GM21528 (cell line): ENCODE data around the gene MTHFSD.

Source experiments
- ATAC-seq: cut with Tn5 transposase; IDR thresholded peaks from one replicate; pipeline ENCODE4 v1.9.1; 2021; ENCODE audit warnings: mild to moderate bottlenecking, moderate library complexity; ENCODE audit not compliant: unreplicated experiment, low FRiP score

The MTHFSD gene

DNA sequence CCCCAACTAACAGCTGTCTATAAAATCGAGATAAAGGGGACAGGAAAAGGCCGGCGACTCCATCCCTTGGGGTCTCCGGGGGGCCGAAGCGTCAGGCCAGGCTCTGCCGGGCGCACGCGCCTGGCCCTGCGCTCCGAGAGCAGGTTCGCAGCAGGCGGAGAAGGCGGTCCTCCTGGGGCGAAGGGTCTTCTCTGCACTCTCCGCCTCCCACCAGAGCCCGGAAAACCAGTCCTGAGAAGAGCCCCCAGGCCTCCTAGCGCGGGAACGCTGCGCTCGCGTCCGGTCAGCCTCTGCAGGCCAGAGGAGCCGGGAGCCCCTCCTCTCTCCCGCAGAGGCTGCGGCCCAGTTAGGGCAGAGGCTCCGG lies 39.6 kb downstream of the MTHFSD start:
- no peak for ATAC-seq

DNA sequence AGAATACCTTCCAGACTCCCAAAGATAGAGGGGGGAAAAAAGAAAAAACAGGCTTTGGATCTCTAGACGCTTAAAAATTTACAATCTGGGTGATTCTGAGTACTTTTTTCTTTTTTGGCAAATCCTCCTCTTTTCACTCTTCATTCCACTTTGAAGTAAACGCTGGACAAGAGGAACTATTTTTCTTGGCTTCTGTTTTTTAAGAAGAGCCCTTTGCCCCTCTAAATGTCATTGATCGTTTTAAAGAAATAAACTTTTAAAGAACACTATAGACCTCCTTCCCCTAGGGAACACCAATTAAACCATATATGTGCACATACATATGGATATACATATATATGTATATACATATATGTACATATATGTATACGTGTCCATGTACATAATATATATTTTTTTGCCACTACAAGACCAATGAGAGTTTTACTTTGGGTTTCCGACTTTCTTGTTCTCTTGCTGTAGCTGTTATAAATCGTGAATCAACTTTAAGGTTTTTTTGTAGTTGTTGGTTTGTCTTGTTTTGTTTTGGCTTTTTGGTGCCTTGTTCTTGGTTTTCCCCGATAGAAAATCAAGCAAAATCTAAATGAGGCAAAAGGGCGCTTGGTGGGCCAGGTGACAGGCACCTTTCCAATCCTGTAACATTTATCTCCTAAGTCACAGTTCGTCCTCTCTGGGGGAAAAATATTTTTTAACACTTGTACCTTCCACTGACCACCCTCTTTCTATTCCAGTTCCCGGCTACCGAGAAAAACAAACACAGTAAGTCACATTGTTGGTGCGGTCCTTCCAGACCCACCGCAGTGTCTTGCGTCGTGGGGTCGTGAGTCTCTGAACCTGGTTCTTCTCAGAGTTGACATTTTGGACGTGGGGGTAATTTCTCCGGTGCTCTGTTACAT lies 40.3 kb downstream of the MTHFSD start:
- ATAC-seq, result no peak

DNA sequence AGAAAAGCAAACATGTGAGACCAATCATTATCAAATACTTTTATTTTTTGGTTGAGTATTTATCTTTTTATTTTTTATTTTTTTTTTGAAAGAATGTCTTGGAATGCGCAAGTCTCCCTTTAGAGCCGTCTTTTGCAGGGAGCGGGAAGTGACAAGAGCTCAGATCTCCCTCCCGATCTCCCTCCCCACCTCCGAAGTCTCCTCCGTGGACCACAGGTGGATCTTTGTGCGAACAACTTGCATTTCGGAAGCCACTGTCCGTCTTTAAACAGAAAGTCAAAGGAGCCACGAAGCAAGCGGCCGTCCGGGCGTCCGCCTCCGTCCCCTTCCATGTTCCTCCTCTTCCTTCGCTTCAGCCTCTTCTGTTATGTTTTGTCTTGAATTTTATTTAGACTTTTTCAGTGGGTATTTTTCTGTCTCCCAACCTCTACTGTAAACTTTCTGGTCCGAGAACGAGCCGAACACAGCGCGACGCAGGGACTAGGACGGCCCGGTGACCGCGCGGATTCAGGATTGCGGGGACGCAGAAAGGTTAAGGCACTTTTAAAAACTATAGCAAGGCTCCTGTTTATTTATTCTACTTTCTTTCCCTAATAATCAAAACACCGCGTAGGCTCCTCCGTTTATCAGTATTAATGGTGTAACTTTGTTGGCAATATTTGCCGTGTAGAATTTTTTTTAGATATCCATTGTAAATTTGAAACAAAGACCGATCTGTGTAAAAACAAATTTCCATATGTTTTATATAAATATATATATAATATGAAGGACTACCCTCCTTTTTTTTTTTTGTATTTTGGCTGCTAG lies 41.4 kb downstream of the MTHFSD start:
- ATAC-seq, result no peak

DNA sequence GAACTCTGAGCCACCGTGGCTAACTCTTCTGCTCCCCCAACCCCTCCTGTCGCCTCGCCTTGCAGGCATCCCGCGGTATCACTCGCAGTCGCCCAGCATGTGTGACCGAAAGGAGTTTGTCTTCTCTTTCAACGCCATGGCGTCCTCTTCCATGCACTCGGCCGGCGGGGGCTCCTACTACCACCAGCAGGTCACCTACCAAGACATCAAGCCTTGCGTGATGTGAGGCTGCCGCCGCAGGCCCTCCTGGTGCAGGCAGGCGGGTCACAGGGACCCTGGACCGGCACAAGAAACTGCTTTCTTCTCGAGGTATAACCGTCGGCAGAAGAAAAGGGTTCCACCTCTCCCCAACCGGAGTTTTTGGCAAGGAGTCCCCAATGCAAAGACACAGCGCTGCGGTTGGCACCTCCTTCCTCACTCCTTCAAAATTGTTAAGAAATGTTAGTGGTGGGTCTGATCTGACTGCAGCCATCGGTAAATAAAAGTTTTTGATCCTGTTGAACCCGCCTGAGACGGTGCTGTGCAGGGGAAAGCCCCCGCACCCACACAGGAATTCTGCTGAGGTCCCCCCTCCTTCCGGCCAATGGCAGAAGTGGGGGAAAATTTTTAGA lies 42.1 kb downstream of the MTHFSD start:
- ATAC-seq, result no peak

DNA sequence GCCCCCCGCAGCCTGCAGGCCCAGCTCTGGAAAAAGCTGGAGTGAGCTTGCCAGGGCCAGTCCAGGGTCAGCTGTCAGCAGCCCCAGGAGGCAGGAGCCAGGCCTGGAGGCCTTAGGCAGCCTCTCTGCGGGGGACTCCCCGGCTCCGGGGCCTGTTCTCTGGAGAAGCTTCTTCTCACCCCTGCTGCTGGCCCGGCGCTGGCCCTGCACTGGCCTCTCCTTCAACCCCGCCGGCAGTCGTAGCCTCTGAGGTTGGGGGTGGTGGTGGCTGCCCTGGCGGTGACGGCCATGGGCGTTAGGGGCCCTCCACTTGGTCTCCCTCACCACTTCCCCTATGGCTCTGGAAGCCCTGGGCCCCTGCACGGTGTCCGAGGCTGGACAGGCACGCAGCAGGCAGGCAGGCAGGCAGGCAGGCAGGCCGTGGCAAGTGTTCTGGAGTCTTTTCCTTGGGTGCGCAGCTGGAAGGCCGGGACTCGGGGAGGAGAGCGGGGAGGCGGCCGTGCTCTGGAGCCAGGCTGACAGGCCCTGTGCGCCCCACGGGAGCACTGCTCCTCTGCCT lies 42.7 kb downstream of the MTHFSD start:
- ATAC-seq, result no peak

DNA sequence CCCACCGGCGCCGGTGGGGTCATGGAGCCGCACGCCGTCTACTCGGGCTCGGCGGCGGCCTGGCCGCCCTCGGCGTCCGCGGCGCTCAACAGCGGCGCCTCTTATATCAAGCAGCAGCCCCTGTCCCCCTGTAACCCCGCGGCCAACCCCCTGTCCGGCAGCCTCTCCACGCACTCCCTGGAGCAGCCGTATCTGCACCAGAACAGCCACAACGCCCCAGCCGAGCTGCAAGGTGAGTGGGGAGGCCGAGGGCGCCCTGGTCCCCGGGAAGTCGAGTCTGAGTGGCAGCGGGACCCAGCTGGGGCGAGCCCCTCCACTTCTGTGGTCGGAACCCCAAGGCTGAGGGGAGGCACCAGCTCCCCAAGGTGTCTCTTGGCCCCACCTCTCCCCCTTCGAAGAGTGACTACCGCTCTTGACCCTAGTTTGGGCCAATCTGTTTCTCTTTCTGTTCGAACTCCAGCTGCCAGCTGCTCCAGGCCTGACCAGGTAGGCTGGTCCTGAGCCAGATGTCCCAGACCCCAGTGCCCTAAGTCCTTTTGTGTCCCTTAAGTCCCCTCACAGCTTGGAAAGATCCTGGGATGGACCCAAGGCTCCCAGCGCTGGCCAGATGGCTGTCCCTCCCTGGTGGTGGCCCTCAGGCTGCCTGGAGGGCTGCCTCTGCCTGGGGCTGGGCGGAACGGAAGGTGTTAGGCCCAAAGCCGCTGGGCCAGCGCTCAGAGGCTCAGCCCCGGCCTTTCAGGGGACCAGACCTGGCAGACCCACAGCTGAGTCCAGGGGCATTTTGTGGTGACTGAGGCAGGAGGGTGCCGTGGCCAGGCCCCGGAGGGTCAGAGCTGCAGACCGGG lies 43.5 kb downstream of the MTHFSD start:
- no peak for ATAC-seq

DNA sequence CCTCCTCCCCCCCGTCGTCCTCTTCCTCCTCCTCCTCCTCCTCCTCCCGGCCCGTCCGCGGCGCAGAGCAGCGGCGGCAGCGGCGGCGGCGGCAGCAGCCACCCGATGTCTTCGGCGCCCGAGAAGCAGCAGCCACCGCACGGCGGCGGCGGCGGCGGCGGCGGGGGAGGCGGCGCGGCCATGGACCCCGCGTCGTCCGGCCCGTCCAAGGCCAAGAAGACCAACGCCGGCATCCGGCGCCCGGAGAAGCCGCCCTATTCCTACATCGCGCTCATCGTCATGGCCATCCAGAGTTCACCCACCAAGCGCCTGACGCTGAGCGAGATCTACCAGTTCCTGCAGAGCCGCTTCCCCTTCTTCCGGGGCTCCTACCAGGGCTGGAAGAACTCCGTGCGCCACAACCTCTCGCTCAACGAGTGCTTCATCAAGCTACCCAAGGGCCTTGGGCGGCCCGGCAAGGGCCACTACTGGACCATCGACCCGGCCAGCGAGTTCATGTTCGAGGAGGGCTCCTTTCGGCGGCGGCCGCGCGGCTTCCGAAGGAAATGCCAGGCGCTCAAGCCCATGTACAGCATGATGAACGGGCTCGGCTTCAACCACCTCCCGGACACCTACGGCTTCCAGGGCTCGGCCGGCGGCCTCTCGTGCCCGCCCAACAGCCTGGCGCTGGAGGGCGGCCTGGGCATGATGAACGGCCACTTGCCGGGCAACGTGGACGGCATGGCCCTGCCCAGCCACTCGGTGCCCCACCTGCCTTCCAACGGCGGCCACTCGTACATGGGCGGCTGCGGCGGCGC lies 44.4 kb downstream of the MTHFSD start, which contains the start of gene FOXF1:
TSS of gene FOXF1 (plus strand) at position 63 of the 797 bp plus-strand sequence. CDS start at position 106, 43 bp downstream.
- ATAC-seq, result no peak

DNA sequence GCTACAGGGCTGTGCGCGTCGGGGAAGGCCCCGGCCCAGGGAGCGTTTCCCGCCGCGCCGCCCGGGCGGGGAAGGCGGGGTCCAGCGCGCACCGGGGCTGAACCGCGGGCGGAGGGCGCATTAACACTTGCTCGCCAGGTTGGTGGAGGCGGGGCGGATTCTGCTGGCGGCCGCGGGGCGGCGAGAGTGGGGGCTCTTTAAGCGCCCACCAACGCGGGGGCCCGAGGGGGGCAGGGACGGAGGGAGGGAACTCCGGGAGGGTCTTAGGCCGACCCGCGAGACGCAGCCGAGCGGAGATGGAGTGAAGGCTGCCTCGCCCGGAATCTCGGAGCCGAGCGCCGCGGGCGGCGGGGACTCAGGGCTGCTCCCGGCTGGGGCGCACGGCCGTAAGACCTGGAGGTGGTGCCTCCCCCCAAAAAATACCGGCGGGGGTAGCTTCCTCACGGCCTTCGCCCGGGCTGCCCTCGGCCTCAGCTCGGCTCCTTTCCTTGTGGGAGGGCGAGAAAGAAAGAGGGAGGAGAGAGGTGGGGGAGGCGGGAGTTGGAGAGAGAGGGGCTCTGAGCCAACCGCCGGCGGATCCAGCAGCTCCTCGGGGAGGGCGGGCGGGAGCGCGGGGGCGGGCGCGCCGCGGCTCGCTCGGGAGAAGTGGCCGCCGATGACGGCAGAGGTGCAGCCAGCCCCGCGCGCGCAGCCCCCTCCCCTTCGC lies 45.1 kb downstream of the MTHFSD start:
- no peak for ATAC-seq

DNA sequence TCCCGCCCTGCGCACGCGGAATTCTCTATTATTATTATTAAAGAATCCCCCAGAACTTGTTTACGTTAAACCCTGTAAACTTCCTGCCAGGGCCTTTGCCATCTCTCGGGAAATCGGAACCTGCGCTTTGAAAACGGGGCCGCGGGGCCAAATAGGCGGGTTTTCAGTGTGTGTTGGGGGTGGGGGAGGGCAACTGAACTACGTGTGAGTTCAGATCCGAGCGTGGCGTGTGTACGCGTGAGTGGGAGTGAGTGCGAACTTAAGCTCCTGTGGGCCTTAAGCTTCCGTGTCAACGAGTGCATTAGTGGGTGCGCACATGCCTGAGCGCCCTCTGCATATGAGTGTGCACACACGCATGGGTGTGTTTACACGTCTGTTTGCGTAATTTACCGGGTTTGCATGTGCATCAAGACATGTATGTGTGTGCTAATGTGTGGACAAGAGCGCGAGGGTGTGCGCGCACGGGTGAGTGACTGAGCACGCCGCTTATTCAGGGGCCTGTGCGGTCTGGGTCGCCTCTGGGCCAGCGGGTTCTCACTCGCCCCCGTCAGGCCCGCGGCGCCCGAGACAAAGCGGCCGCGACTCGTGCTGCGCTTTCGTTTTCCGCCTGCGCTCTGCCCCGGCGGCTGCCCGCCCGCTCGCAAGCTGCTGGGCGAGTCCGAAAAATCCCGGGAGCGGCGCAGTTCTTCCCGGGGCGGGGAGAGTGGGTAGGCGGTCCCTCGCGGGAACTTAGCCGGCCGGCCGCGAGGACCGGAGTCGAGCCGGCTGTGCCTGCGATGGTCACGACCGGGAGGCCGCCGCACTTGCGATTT lies 45.9 kb downstream of the MTHFSD start:
- ATAC-seq, result no peak

DNA sequence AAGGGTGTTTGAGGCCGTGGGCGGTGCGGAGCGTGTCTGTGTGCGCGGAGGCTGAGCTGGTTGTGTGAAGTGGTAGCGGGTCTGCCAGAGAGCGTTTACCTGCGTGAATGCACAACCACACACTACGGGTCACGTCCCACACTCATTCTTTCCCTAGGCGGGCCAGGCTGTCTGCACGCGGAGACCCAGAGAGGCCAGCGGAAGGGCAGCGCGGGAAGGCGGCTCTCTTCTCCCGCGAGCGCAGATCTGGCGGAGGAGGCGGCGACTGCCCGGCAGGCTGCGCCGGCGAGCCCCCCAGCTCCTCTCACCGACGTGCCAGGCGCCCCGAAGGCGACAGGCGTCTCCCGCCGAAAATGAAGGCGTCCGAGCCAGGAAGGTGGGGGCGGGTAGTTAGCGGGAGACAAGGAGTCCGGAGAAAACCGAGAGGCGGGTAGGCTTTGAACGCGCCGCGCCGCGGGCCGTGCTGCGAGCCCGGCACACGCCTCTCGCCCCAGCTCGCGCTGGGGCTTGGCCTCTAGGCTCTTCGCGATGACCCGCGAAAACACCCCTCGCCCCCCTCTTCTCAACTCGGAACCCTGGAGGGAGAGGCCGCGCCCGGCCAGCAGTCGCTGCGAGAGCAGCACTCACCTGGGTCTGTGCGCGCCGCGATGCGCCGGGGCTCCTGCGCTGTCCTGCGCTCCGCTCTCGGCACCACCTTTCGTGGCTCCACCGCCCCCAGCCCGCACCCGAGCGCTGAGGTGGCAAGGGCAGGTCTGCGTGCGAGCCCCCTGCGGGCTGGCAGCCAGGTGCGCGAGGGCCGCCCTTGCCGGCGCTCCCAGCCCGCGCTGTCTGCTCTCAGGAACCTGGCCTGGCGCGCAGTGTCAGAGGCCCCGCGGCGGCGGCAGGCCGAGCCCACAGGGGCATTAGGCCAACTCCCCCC lies 46.7 kb downstream of the MTHFSD start:
- ATAC-seq, result no peak

DNA sequence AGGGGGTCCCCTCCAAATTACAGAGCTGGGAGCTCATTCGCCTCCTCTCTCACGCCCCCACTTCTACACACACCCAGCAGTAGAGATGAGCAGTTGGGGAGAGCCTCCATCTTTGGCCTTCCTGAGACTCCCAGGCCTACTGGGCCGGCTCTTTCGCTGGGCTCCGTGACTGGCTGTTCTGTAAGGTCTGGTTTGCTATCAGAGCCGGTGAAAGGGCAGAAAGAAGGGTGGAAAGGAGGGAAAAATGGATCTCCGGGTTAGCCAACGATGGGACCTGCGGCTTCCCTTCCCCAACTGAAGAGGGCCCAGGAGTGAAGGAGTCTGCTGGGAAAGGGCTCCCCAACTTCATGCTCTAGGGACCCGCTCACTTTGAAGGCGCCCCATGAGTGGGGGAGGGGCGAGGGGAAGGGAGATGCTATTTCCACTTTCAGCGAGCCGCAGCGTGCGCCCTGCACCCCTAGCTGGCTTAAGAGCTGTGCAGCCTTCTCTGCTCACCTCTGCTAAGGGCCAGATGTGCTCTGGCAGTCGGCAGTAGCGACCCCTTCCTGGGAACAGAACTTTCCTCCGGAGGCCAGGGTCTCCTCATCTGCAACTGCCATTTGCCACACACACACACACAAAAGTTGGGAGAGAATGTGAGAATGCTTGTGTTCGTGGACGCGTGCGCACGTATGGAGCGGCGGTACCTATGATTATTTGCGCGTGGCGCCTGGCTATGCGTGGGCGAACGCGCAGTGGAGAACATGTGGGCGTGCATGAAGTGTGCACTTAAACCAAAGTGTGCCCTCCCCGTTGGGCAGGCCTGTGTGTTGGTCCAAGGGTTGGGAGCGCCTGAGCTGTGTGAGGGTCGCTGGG lies 47.6 kb downstream of the MTHFSD start:
- ATAC-seq, result no peak

DNA sequence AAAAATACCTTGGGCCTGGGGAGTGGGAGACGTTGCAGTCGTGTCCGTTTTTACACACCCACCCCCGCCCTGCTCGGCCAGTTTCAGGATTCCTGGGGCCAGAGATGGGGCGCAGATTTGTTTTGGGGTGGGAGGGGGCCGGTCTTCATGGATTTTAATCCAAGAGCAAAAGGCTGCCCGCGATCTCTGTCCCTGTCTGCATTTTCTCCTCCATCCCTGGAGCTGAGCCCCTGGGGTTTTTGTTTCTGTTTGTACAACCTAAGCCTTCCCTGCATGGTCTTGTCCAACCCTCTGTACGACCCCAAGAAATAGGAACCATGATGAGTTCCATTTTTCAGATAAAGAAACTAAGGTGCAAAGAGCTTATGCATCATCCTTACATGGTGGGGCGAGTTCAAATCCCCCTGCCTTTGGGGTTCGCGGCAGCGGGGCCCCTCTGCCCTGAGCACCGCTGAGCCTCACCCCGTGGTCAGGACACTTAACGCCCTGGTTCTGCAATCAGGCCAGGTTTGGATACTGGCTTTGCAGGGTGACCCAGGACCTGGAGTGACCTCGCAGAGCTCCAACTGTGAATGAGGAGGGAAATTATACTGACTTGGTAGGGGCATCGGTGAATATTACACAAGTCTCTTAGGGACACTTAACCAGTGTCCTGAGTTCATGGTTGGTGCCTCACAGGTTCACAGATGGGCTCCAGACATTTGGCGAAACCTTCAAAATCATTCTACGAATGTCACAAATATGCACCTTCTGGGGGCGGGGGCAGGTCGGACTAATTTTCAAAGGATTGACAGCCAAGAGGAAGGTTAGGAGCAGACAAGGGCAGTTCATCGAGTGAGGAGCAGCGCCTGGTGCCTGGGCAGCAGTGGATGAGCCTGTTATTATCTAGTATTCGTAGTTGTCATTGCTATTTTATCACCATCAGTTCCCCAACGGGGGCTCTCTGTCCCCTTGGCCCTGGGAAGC lies 48.9 kb downstream of the MTHFSD start:
- no peak for ATAC-seq

DNA sequence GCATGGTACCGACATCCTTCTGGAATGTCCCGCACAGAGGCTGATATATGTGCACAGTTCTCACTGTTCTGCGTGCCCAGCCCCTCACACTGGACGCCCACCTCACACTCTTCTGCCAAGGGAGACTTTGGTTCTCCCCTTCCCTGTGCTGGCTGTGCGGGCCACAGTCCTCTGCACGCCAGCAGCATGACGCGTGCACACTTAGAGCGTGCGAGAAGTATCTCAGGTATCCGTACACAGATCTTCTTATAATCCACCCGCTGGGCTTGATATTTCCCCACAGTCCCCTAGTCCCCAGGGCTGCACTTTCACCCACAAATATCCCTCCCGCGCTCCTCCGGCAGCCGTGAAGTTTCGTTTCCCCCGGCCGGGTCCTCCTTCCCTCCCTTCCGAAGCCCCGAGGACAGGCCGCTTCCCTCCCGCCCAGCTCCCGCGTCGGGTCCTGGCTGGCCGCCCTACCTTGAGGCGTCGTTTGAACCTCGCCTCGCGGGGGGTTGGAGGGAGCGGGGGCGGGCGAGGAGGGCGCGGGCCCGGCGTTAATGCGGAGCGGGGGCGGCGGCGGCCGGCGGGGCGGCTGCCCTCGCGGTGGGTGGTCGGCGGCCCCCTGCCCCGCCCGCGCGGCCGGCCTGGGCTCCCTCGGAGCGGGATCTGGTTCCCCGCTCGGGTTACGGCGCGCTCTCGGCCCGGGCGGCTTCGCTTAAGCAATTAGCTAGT lies 49.7 kb downstream of the MTHFSD start:
- no peak for ATAC-seq
